Measurements from ENCODE around the gene PARVG. TPM values are rescaled to one million over a fixed set of nuclear protein-coding genes. Genes with fewer than 3 reads are reported as not detected.

The PARVG gene
- total RNA-seq, 1 donor from 2014 or later: 0.27 TPM

DNA sequence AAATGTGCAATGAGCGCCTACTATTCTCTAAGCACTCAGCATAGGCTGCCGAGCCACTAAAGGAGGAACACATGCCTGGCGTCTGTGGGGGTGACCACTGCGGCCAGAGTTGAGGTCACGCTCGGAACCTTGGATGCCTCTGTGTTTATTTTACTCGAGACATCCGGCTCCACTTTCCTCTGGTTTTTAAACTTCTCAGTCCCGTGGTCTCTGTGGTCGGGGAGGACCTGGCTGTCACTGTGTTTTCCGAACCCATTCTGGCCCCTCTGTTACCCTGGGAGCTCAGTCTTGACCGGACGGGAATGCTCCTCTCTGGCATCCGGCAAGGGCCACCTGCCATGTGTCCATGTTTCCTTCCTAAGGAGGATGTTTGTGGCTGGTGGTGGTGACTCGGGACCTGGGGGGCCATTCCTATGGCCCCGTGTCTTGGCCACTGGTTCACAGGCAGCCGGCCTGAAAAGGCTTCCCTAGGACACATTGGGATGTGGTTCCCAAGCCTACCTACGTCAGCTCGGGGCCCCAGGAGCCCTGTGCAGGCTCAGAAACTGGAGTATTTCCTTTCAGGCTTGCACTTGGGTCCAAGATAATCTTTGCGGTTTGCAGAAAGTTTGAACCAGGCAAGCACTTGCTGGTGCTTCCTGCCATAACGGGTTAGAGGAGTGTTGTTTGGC lies 46.7 kb upstream of the PARVG start:
- H3K9me3 Mint-ChIP-seq (ENCODE audit: low read depth): peaks cover 11% of the 10 kb centered on the region
- no peak for DNase-seq (ENCODE audit: low spot score)
- H3K36me3 Mint-ChIP-seq (ENCODE audit: low read depth): peaks cover 31% of the 10 kb centered on the region
- no peaks in the 10 kb centered on the region for H3K27me3 Mint-ChIP-seq (ENCODE audit: low read depth)
- H3K4me1 Mint-ChIP-seq (ENCODE audit: low read depth): no peaks in the 10 kb centered on the region
- no peak overlapping the region for H3K27ac Mint-ChIP-seq (ENCODE audit: unreplicated experiment)
- no peak overlapping the region for H3K4me3 Mint-ChIP-seq (ENCODE audit: unreplicated experiment)
- TF ChIP-seq, protein P1, sequence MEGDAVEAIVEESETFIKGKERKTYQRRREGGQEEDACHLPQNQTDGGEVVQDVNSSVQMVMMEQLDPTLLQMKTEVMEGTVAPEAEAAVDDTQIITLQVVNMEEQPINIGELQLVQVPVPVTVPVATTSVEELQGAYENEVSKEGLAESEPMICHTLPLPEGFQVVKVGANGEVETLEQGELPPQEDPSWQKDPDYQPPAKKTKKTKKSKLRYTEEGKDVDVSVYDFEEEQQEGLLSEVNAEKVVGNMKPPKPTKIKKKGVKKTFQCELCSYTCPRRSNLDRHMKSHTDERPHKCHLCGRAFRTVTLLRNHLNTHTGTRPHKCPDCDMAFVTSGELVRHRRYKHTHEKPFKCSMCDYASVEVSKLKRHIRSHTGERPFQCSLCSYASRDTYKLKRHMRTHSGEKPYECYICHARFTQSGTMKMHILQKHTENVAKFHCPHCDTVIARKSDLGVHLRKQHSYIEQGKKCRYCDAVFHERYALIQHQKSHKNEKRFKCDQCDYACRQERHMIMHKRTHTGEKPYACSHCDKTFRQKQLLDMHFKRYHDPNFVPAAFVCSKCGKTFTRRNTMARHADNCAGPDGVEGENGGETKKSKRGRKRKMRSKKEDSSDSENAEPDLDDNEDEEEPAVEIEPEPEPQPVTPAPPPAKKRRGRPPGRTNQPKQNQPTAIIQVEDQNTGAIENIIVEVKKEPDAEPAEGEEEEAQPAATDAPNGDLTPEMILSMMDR (IDR thresholded peaks at IDR 0.05): no peak

DNA sequence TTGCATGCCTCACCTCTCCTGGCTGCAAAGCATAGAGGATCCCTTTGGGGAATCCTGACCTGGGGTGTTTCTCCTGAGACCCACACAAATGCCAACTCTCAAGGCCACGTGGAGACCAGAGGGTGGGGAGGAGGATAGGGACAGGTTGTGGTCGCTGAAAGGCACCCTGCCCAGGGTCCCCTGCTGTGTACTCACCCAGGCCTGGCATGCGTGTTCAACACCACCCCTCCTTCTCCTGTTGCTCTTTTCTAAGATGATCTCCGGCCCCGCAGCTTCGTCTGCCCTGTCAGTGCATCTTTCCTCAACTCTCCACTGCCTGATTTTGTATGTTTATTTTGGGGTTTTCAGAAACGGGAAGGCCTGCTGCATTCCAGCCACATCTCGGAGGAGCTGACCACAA lies 44.6 kb upstream of the PARVG start:
- peak; percentile 57 for DNase-seq (ENCODE audit: low spot score)
- no peak overlapping the region for H3K4me3 Mint-ChIP-seq (ENCODE audit: unreplicated experiment)
- peaks cover 11% of the 10 kb centered on the region for H3K9me3 Mint-ChIP-seq (ENCODE audit: low read depth)
- H3K36me3 Mint-ChIP-seq (ENCODE audit: low read depth): peaks cover 32% of the 10 kb centered on the region
- no peaks in the 10 kb centered on the region for H3K4me1 Mint-ChIP-seq (ENCODE audit: low read depth)
- TF ChIP-seq, protein P1 (IDR thresholded peaks at IDR 0.05): no peak
- H3K27ac Mint-ChIP-seq (ENCODE audit: unreplicated experiment): no peak overlapping the region
- H3K27me3 Mint-ChIP-seq (ENCODE audit: low read depth): no peaks in the 10 kb centered on the region

DNA sequence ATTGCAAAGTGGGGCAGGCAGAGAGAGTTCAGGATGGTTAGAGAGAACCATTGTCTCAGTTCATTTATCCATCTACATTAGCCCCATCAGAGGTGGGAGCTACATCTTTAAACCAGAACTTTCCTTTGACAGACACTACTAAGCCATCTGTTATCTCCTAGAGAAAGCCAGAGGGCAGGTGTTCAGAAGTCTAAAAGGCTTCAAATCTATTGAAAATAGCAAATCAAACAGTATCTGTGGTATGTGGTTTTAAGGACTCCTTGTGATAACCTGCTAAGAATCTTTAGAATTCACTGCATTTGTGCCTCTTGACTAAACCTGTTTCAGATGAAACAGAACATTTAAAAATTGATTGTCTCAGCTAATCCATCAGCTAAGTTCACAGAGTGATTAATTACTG lies 43.9 kb upstream of the PARVG start:
- no peak overlapping the region for H3K4me3 Mint-ChIP-seq (ENCODE audit: unreplicated experiment)
- no peak overlapping the region for H3K27ac Mint-ChIP-seq (ENCODE audit: unreplicated experiment)
- H3K9me3 Mint-ChIP-seq (ENCODE audit: low read depth): peaks cover 11% of the 10 kb centered on the region
- no peaks in the 10 kb centered on the region for H3K27me3 Mint-ChIP-seq (ENCODE audit: low read depth)
- H3K36me3 Mint-ChIP-seq (ENCODE audit: low read depth): peaks cover 28% of the 10 kb centered on the region
- TF ChIP-seq, protein P1 (IDR thresholded peaks at IDR 0.05): no peak
- no peak for DNase-seq (ENCODE audit: low spot score)
- no peaks in the 10 kb centered on the region for H3K4me1 Mint-ChIP-seq (ENCODE audit: low read depth)

DNA sequence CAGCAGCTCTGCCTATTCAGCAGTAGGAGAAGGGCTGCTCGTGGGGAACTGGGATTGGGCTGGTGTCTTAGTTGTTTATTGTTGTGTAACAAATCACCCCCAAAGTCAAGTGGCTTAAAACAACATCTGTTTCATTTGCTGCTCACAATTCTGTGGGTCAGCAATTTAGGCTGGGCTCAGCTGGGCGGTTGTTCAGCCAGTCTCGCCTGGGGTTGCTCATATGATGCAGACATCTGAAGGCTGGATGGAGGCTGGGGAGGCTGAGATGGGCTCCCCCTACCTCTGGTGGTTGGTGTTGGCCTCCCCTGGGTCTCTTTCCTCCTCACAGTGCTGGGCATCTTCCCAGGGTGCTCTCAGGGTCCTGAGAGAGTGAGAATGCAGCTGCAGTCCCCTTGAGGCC lies 43.3 kb upstream of the PARVG start:
- no peaks in the 10 kb centered on the region for H3K27me3 Mint-ChIP-seq (ENCODE audit: low read depth)
- TF ChIP-seq, protein P1 (IDR thresholded peaks at IDR 0.05): no peak
- no peaks in the 10 kb centered on the region for H3K4me1 Mint-ChIP-seq (ENCODE audit: low read depth)
- H3K27ac Mint-ChIP-seq (ENCODE audit: unreplicated experiment): no peak overlapping the region
- DNase-seq (ENCODE audit: low spot score): peak; percentile 34
- peaks cover 11% of the 10 kb centered on the region for H3K9me3 Mint-ChIP-seq (ENCODE audit: low read depth)
- H3K4me3 Mint-ChIP-seq (ENCODE audit: unreplicated experiment): no peak overlapping the region
- H3K36me3 Mint-ChIP-seq (ENCODE audit: low read depth): peaks cover 28% of the 10 kb centered on the region

DNA sequence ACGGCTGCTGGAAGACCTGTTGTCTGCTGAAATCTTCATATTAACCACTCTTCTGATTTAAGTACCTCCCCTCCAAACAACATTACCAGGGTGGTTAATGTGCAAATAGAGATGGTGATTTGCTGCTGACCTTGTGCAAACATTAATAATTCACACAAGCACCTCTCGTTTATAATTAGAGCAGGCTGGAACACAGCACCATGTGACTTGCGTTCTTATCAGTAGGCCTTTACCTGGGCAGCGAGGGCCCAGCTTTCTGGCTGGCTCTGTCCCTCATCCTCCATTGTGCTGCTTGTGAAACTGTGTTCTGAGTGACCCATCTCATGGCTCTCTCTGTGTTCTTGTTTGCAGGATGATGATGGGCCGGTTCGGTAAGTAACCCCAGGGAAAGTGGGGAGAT lies 41.0 kb upstream of the PARVG start:
- H3K27ac Mint-ChIP-seq (ENCODE audit: unreplicated experiment): no peak overlapping the region
- TF ChIP-seq, protein P1 (IDR thresholded peaks at IDR 0.05): no peak
- DNase-seq (ENCODE audit: low spot score): peak; percentile 10
- peaks cover 11% of the 10 kb centered on the region for H3K9me3 Mint-ChIP-seq (ENCODE audit: low read depth)
- H3K4me3 Mint-ChIP-seq (ENCODE audit: unreplicated experiment): no peak overlapping the region
- H3K4me1 Mint-ChIP-seq (ENCODE audit: low read depth): peaks cover 14% of the 10 kb centered on the region
- peaks cover 24% of the 10 kb centered on the region for H3K36me3 Mint-ChIP-seq (ENCODE audit: low read depth)
- H3K27me3 Mint-ChIP-seq (ENCODE audit: low read depth): no peaks in the 10 kb centered on the region
